Neural progenitor cell (in vitro differentiated cells): ENCODE measurements around the gene RDX.

ENCODE experiments used
- EZH2 ChIP-seq: fragments of 200-600 bp; sonication (generic); IDR thresholded peaks from 2 replicates; pipeline ENCODE4 v1.6.1; 2017; ENCODE audit warnings: antibody characterized with exemption, mild to moderate bottlenecking, moderate library complexity
- EZH2phosphoT487 ChIP-seq: fragments of 200-600 bp; sonication (generic); IDR thresholded peaks from 2 replicates; pipeline ENCODE4 v1.6.1; 2017; ENCODE audit warnings: antibody characterized with exemption
- TF ChIP-seq, protein P1 (sequence below): fragments of 200-600 bp; sonication (generic); IDR thresholded peaks from 2 replicates; pipeline ENCODE4 v1.5.1; 2017; ENCODE audit warnings: antibody characterized with exemption, mild to moderate bottlenecking

DNA sequence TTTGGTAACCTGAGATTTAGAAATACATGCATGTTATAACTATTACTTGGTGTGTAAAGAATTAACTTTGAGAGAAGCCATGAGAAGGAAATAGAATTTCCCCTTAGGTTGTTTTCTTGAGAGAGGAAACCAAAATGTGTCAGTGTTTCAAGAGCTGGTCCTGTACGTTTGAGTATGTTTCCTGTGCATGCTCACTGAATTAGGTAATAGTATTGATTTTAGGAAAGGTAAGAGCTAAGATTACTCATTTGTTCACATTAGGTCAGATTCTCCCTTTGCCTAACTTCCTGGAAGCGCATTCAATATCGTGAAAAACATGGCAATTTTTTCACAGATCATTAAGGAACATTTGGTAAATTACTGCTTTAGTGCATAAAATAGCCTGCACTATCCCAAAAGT lies 49.3 kb upstream of the RDX start:
- TF ChIP-seq EZH2phosphoT487, result no peak
- TF ChIP-seq, protein P1, sequence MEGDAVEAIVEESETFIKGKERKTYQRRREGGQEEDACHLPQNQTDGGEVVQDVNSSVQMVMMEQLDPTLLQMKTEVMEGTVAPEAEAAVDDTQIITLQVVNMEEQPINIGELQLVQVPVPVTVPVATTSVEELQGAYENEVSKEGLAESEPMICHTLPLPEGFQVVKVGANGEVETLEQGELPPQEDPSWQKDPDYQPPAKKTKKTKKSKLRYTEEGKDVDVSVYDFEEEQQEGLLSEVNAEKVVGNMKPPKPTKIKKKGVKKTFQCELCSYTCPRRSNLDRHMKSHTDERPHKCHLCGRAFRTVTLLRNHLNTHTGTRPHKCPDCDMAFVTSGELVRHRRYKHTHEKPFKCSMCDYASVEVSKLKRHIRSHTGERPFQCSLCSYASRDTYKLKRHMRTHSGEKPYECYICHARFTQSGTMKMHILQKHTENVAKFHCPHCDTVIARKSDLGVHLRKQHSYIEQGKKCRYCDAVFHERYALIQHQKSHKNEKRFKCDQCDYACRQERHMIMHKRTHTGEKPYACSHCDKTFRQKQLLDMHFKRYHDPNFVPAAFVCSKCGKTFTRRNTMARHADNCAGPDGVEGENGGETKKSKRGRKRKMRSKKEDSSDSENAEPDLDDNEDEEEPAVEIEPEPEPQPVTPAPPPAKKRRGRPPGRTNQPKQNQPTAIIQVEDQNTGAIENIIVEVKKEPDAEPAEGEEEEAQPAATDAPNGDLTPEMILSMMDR, result no peak
- TF ChIP-seq EZH2, result no peak
